HepG2 (cell line): ENCODE data around the gene SERPINB1. TPM values are rescaled to one million over a fixed set of nuclear protein-coding genes. Genes with fewer than 3 reads are reported as not detected.

Source experiments
- CBX1 ChIP-seq: IDR thresholded peaks from one replicate; pipeline ENCODE4 v1.6.1; 2016; ENCODE audit warnings: antibody characterized with exemption, low read depth
- CBX2 ChIP-seq, 2 experiments: fragments of 200-600 bp in 1 of 2; sonication (generic); formaldehyde crosslinking in 1 of 2; IDR thresholded peaks; 2 replicates each; pipeline versions ENCODE4 v1.7.0 to v1.8.1; 2018 to 2022; ENCODE audit warnings: low read depth in 2 of 2, low read length in 1 of 2, mild to moderate bottlenecking in 1 of 2, missing genetic modification reagents in 1 of 2
- CC2D1A ChIP-seq: sonication (generic); formaldehyde crosslinking; IDR thresholded peaks from 2 replicates; pipeline ENCODE4 v1.8.1; 2023; ENCODE audit warnings: mild to moderate bottlenecking, missing genetic modification reagents
- CCDC6 ChIP-seq: sonication (generic); formaldehyde crosslinking; IDR thresholded peaks from 2 replicates; pipeline ENCODE4 v1.8.1; 2022; ENCODE audit warnings: mild to moderate bottlenecking, missing genetic modification reagents, moderate library complexity
- ELF3 ChIP-seq: IDR thresholded peaks from 2 replicates; pipeline ENCODE4 v1.6.1; 2016; ENCODE audit warnings: missing genetic modification reagents, missing compliant biosample characterization
- FOXA1 ChIP-seq, 2 experiments: fragments of 450-650 bp in 1 of 2; sonication (generic) in 1 of 2; formaldehyde crosslinking in 1 of 2; IDR thresholded peaks; 2 replicates each; pipeline versions ENCODE4 v1.4.0 to v1.6.1; 2016 to 2020; ENCODE audit warnings: missing genetic modification reagents in 1 of 2
- KMT2A ChIP-seq: sonication (generic); formaldehyde crosslinking; IDR thresholded peaks from 2 replicates; pipeline ENCODE4 v1.4.0; 2020; ENCODE audit warnings: missing genetic modification reagents
- MEF2D ChIP-seq: sonication (generic); formaldehyde crosslinking; IDR thresholded peaks from 2 replicates; pipeline ENCODE4 v1.5.1; 2020; ENCODE audit warnings: mild to moderate bottlenecking, missing genetic modification reagents
- POLR2AphosphoS2 ChIP-seq: IDR thresholded peaks from 2 replicates; pipeline ENCODE4 v1.6.1; 2011; ENCODE audit warnings: low read depth, low read length, improper control_type of control experiment
- TBX3 ChIP-seq: fragments of 450-650 bp; IDR thresholded peaks from 2 replicates; pipeline ENCODE4 v1.6.1; 2017; ENCODE audit warnings: antibody characterized with exemption, mild to moderate bottlenecking, inconsistent platforms, borderline replicate concordance
- TCF7 ChIP-seq: sonication (generic); IDR thresholded peaks from 2 replicates; pipeline ENCODE4 v1.6.1; 2016; ENCODE audit warnings: antibody characterized with exemption, low read depth
- ZNF619 ChIP-seq: sonication (generic); formaldehyde crosslinking; IDR thresholded peaks from 2 replicates; pipeline ENCODE4 v1.4.0; 2020; ENCODE audit warnings: mild to moderate bottlenecking, missing genetic modification reagents
- ZNF7 ChIP-seq: IDR thresholded peaks from 2 replicates; pipeline ENCODE4 v1.6.1; 2016; ENCODE audit warnings: missing biosample characterization, missing genetic modification reagents
- polyA plus RNA-seq, 8 experiments: library from polyadenylated mRNA; depleted of rRNA in 3 of 8; stranded (reverse) in 7 of 8; unstranded in 1 of 8; fragments of >200 nt; fragmentation: Illumina TruSeq in 4 of 8; extraction: Trizol in 4 of 8; gene quantifications; 2 replicates each; pipeline versions ENCODE4 v1.2.1 to v1.2.3, GENCODE V29; 2011 to 2016; ENCODE audit warnings: low read depth in 4 of 8, missing spikeins in 1 of 8, mixed read lengths in 1 of 8; ENCODE audit not compliant: insufficient read depth in 1 of 8
- total RNA-seq, 5 experiments: library from RNA; depleted of rRNA; stranded (reverse); fragments of >200 nt; fragmentation: Illumina TruSeq; extraction: Trizol; gene quantifications; 2 replicates each; pipeline ENCODE4 v1.2.3, GENCODE V29; 2016; ENCODE audit warnings: low read depth in 1 of 5
- TF ChIP-seq, protein P1 (sequence below), 2 experiments: sonication (generic) in 1 of 2; formaldehyde crosslinking in 1 of 2; IDR thresholded peaks; 2 replicates each; pipeline versions ENCODE4 v1.6.1 to v1.9.0; 2014 to 2022; ENCODE audit warnings: antibody characterized with exemption in 1 of 2, borderline replicate concordance in 1 of 2, inconsistent platforms in 1 of 2, low read depth in 1 of 2, missing genetic modification reagents in 1 of 2
- TF ChIP-seq, protein P2 (sequence below): IDR thresholded peaks from 2 replicates; pipeline ENCODE4 v1.6.1; 2016; ENCODE audit warnings: low read depth, missing genetic modification reagents, missing compliant biosample characterization
- TF ChIP-seq, protein P3 (sequence below): sonication (generic); formaldehyde crosslinking; IDR thresholded peaks from 2 replicates; pipeline ENCODE4 v1.5.0; 2020; ENCODE audit warnings: missing genetic modification reagents

The SERPINB1 gene
- total and polyA plus RNA-seq, 2 of the 13 experiments (the other 11 are each of a cell fraction or from before 2014, with no cell fraction given) = 41.4 to 60.5 TPM

DNA sequence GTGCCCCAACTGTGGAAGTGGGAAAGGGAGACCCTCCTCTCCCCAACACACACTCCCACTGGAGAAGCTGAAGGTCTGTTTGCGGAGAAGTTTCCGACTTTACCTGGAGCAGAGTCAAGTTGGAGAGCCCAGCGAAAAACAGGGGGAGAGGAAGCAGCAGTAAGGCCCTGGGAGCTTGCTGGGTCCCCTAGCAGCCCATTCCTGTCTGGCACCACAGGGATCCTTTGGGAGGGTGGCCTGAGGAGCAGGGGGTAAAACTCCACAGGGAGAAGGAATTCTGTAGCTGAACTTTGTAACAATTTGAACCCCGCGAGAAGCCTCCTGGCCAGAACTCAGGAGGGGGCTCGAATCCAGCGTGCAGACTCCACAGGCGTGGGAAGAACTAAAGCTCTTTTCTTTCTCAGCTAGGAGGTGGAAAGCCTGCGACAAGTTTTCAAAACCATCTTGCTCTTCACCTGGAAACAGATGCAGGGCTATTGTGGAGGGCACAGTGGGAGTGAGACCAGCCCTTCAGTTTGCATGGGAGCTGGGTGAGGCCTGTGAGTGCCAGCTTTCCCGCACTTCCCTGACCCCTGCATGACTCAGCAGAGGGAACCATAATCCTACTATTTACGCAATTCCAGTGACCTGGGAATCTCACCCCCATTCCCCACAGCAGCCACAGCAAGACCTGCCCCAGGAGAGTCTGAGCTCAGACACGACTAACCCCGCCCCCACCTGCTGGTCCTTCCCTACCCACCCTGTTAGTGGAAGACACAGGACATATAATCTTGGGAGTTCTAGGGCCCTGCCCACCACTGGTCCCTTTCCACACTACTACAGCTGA lies 35.6 kb upstream of the SERPINB1 start (continued):
- TF ChIP-seq, protein P1, sequence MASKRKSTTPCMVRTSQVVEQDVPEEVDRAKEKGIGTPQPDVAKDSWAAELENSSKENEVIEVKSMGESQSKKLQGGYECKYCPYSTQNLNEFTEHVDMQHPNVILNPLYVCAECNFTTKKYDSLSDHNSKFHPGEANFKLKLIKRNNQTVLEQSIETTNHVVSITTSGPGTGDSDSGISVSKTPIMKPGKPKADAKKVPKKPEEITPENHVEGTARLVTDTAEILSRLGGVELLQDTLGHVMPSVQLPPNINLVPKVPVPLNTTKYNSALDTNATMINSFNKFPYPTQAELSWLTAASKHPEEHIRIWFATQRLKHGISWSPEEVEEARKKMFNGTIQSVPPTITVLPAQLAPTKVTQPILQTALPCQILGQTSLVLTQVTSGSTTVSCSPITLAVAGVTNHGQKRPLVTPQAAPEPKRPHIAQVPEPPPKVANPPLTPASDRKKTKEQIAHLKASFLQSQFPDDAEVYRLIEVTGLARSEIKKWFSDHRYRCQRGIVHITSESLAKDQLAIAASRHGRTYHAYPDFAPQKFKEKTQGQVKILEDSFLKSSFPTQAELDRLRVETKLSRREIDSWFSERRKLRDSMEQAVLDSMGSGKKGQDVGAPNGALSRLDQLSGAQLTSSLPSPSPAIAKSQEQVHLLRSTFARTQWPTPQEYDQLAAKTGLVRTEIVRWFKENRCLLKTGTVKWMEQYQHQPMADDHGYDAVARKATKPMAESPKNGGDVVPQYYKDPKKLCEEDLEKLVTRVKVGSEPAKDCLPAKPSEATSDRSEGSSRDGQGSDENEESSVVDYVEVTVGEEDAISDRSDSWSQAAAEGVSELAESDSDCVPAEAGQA (IDR thresholded peaks at IDR 0.05; ENCODE audit: low read depth) = 0 out of 2 replicates have a peak, but pooled peaks have one; percentile 67
- TF ChIP-seq, protein P1 (CRISPR knock-in tag; IDR thresholded peaks at IDR 0.05; ENCODE audit: borderline replicate concordance) = no peak
- TF ChIP-seq KMT2A (CRISPR knock-in tag) (0 out of 2 replicates have a peak, but pooled peaks have one; percentile 11), CC2D1A (no peak), CCDC6 (no peak), CBX1 (no peak), TCF7 (0 out of 2 replicates have a peak, but pooled peaks have one; percentile 34), ZNF7 (CRISPR knock-in tag) (no peak), ZNF619 (CRISPR knock-in tag) (no peak), FOXA1 (IDR thresholded peaks at IDR 0.05) (no peak), FOXA1 (CRISPR knock-in tag; IDR thresholded peaks at IDR 0.05) (0 out of 2 replicates have a peak, but pooled peaks have one; percentile 10), TBX3 (no peak), MEF2D (CRISPR knock-in tag) (no peak), CBX2 (IDR thresholded peaks at IDR 0.05; ENCODE audit: low read depth, low read length) (no peak), CBX2 (CRISPR knock-in tag; IDR thresholded peaks at IDR 0.05; ENCODE audit: low read depth) (no peak), ELF3 (CRISPR knock-in tag) (peak; percentile 38; the same call in 1 of the 2 replicates), POLR2AphosphoS2 (no peak)
- TF ChIP-seq, protein P2, sequence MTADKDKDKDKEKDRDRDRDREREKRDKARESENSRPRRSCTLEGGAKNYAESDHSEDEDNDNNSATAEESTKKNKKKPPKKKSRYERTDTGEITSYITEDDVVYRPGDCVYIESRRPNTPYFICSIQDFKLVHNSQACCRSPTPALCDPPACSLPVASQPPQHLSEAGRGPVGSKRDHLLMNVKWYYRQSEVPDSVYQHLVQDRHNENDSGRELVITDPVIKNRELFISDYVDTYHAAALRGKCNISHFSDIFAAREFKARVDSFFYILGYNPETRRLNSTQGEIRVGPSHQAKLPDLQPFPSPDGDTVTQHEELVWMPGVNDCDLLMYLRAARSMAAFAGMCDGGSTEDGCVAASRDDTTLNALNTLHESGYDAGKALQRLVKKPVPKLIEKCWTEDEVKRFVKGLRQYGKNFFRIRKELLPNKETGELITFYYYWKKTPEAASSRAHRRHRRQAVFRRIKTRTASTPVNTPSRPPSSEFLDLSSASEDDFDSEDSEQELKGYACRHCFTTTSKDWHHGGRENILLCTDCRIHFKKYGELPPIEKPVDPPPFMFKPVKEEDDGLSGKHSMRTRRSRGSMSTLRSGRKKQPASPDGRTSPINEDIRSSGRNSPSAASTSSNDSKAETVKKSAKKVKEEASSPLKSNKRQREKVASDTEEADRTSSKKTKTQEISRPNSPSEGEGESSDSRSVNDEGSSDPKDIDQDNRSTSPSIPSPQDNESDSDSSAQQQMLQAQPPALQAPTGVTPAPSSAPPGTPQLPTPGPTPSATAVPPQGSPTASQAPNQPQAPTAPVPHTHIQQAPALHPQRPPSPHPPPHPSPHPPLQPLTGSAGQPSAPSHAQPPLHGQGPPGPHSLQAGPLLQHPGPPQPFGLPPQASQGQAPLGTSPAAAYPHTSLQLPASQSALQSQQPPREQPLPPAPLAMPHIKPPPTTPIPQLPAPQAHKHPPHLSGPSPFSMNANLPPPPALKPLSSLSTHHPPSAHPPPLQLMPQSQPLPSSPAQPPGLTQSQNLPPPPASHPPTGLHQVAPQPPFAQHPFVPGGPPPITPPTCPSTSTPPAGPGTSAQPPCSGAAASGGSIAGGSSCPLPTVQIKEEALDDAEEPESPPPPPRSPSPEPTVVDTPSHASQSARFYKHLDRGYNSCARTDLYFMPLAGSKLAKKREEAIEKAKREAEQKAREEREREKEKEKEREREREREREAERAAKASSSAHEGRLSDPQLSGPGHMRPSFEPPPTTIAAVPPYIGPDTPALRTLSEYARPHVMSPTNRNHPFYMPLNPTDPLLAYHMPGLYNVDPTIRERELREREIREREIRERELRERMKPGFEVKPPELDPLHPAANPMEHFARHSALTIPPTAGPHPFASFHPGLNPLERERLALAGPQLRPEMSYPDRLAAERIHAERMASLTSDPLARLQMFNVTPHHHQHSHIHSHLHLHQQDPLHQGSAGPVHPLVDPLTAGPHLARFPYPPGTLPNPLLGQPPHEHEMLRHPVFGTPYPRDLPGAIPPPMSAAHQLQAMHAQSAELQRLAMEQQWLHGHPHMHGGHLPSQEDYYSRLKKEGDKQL (CRISPR knock-in tag) = no peak
- TF ChIP-seq, protein P3, sequence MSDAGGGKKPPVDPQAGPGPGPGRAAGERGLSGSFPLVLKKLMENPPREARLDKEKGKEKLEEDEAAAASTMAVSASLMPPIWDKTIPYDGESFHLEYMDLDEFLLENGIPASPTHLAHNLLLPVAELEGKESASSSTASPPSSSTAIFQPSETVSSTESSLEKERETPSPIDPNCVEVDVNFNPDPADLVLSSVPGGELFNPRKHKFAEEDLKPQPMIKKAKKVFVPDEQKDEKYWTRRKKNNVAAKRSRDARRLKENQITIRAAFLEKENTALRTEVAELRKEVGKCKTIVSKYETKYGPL (CRISPR knock-in tag) = no peak
